22Rv1 (cell line): Measurements from ENCODE around the gene BMERB1.

Experiments used
- H3K27ac ChIP-seq: fragments of 450-650 bp; 2 replicates; pipeline ENCODE4 v1.5.1; 2017
- ZFX ChIP-seq: fragments of 450-650 bp; IDR thresholded peaks from 2 replicates; pipeline ENCODE4 v1.6.1; 2017; ENCODE audit warnings: antibody characterized with exemption, borderline replicate concordance
- TF ChIP-seq, protein P1 (sequence below): fragments of 450-650 bp; IDR thresholded peaks from 2 replicates; pipeline ENCODE4 v1.5.1; 2017; ENCODE audit warnings: mild to moderate bottlenecking

The BMERB1 gene

DNA sequence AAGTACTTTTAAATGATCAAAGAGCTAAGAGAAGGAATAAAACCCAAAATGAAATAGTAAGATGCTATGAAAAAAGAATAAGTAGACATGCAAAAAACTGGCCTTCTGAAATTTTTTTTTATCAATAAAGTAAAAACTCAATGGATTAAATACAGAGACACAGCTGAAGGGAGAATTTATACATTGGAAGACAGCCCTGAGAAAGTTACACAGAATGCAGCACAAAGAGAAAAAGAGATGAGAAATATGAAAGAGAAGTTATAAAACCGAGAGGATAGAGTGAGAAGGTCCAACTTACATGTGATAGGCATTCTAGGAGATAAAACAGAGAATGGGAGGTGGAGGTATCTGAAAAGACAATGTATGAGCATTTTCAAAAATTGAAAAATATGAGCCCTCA, 151.6 kb downstream of the BMERB1 start:
- TF ChIP-seq ZFX, result no peak
- TF ChIP-seq, protein P1, sequence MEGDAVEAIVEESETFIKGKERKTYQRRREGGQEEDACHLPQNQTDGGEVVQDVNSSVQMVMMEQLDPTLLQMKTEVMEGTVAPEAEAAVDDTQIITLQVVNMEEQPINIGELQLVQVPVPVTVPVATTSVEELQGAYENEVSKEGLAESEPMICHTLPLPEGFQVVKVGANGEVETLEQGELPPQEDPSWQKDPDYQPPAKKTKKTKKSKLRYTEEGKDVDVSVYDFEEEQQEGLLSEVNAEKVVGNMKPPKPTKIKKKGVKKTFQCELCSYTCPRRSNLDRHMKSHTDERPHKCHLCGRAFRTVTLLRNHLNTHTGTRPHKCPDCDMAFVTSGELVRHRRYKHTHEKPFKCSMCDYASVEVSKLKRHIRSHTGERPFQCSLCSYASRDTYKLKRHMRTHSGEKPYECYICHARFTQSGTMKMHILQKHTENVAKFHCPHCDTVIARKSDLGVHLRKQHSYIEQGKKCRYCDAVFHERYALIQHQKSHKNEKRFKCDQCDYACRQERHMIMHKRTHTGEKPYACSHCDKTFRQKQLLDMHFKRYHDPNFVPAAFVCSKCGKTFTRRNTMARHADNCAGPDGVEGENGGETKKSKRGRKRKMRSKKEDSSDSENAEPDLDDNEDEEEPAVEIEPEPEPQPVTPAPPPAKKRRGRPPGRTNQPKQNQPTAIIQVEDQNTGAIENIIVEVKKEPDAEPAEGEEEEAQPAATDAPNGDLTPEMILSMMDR, result no peak
- H3K27ac ChIP-seq, result no peak overlapping the region

DNA sequence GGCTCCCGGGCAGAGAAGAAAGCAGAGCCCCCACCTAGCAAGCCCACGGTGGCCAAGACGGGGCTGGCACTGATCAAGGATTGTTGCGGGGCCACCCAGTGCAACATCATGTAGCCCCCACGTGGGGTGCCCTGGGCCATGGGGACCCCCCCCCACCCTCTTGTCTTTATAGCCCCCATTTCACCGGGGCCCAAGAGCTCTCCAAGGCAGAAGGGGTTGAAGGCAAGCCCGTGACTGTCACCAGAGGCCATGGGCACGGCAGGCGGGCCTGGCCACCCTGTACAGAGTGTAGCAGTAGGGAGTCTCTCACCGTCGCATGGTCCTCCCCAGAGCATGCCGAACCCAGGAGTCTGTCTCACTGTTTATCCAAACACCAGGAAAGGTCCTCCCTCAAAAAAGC, 152.3 kb downstream of the BMERB1 start:
- TF ChIP-seq, protein P1, result no peak
- no peak for TF ChIP-seq ZFX
- no peak overlapping the region for H3K27ac ChIP-seq

DNA sequence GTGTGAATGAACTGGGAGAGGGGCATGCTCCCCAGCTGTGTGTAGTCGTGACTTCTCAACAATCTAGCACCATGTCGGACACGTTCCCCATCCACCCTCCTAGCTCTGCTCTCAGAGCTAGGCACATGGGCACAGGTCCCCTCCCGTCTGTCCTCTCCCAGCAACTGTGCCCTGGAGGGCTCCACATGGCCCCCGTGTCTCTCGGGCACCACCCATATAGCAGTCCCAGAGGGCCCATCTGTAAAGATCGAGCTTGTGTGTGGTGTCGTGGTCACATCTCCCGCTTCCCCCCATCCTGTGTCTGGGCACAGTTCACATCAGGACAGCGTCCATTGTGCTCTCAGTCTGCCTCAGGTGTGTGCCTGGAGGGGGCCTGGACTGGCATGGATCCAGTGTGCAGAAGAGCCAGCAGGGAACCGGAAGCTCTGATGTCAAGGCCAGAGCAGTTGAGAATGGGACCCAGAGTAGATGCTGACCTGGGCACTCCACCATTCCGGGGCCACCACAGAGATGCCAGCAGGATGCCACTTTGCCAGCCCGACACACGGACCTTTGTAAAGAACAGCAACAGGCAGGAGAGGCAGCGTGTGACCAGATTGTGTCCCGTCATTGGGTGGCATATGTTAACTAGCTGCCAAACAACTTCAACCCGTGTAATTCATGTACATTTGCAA, 152.9 kb downstream of the BMERB1 start:
- no peak overlapping the region for H3K27ac ChIP-seq
- TF ChIP-seq, protein P1, result no peak
- no peak for TF ChIP-seq ZFX

DNA sequence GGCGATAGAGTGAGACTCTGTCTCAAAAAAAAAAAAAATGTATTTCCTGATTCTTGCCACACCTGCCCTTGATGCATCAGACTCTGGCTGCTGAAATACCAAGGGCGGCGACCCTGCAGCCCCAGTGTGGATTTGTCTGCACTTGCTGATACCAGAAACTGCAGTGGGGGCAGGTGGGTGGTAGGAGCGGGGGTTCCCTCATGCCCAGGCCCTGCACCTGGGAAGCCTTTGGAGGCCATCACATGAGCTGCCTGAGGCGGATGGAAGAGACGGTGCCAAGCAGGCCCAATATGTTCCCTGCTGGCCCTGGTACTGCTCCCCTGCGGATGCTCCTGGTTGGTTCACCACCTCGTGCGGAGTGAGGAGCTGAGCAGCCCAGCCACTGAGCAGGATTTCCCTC, 157.9 kb downstream of the BMERB1 start:
- TF ChIP-seq, protein P1, result no peak
- no peak for TF ChIP-seq ZFX
- H3K27ac ChIP-seq, result no peak overlapping the region

DNA sequence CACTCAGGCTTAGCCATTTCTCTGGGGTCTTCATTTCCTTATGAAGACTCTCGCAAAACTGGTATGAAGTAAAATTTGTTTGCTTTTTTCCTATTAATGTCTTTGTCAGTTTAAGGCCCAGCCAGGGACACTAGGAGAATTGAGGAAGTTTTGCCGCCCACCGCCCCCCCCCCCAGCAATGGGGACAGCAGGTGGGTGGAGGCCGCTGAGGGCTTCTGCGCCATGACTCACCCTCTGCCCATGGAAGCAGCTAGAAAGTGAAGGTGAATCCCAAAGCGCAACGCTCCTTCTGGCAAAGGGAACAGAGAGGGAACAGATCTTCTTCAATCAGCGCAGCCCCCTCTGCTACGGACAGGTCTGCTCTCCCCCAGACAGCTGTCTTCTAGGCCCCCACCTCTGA, 158.8 kb downstream of the BMERB1 start:
- no peak overlapping the region for H3K27ac ChIP-seq
- TF ChIP-seq, protein P1, result no peak

DNA sequence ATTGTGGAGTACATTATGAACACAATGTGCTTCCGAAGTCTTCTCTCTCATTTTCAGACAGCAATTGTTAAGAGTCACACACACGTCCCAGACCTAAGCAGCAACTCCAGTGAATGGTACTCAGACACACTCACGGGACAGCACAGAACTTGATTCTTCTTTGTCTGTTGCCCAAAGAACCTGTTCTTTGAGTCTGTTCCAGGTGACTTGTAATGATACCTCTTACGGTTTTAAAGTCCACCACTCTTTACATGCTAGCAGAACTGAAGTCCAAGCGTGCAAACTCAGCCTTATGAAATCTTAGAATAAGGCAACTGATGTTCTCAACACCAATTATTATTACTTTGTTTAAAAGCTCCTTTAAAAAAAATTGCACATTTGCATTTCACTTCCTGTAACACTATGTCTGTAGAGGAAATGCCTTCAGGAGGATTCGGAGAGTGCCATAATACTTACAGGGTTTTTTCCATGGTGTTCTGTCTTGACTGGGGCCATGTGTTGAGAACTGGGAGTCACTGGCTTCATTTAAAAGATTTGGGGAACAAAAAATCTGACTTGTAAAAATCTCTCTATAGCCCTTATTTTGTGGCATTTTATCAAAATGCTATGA, 160.4 kb downstream of the BMERB1 start:
- 0 out of 2 replicates have a peak overlapping the region, but pooled peaks have one; percentile 13 for H3K27ac ChIP-seq

DNA sequence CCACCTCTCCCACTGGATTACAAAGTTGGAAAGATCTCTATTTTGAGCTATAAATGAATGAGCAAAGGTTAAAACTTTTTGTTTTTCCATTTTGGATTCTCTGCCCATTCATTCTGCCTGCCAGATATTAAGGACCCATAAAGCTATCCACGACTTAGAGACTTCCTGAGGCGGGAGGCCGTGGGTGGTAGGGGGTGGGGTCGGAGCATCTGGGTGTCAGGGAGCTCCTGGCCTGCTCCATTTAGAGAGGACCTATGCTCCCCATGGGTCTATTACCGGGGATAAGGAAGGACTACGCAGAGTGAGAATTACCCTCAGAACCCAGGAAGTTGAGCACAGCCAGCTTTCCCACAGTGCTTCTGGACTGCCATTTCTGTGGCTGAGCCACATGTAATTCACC, 162.7 kb downstream of the BMERB1 start:
- TF ChIP-seq ZFX, result no peak
- TF ChIP-seq, protein P1, result no peak
- no peak overlapping the region for H3K27ac ChIP-seq

More for the DNA sequence above, 160.4 kb downstream of the BMERB1 start:
- TF ChIP-seq, protein P1, result no peak
- TF ChIP-seq ZFX, result no peak
